Keratinocyte (primary cell): ENCODE results near the gene RIMS4. TPM values are rescaled to one million over a fixed set of nuclear protein-coding genes. Genes with fewer than 3 reads are reported as not detected.

Experiments used
- DNase-seq: peaks from one replicate; pipeline ENCODE4 v3.0.0-alpha.2; 2011; ENCODE audit warnings: low read depth, missing footprints, low spot score
- FAIRE-seq: peaks from 2 replicates; lab custom pipeline; 2011; peaks lifted over from hg19 to GRCh38; lab: Jason Lieb, UNC
- H2AFZ ChIP-seq: 2 replicates; pipeline ENCODE4 v1.6.0; 2012; ENCODE audit warnings: low read length, control low read depth, inconsistent platforms; ENCODE audit not compliant: control insufficient read depth
- H3K27ac ChIP-seq: 2 replicates; pipeline ENCODE4 v1.5.1; 2011; ENCODE audit warnings: low read length; ENCODE audit not compliant: control insufficient read depth, insufficient read depth
- H3K27me3 ChIP-seq: 3 replicates; pipeline ENCODE4 v1.6.0; 2011; ENCODE audit warnings: low read length; ENCODE audit not compliant: control insufficient read depth, insufficient read depth; ENCODE audit errors: extremely low read depth
- H3K36me3 ChIP-seq, 2 experiments: 2 replicates in 1 of 2; 3 replicates in 1 of 2; pipeline ENCODE4 v1.5.1; 2011; ENCODE audit warnings: low read length in 2 of 2, mild to moderate bottlenecking in 1 of 2; ENCODE audit not compliant: control insufficient read depth in 2 of 2, insufficient read depth in 2 of 2; ENCODE audit errors: extremely low read depth in 1 of 2
- H3K4me1 ChIP-seq: 3 replicates; pipeline ENCODE4 v1.5.1; 2011; ENCODE audit warnings: low read length; ENCODE audit not compliant: control insufficient read depth, insufficient read depth; ENCODE audit errors: extremely low read depth
- H3K4me2 ChIP-seq: 3 replicates; pipeline ENCODE4 v1.6.0; 2011; ENCODE audit warnings: low read depth, low read length; ENCODE audit not compliant: control insufficient read depth, insufficient read depth; ENCODE audit errors: extremely low read depth
- H3K4me3 ChIP-seq, 3 experiments: fragments of 200-600 bp in 1 of 3; sonication (generic) in 1 of 3; 2 replicates in 2 of 3; 3 replicates in 1 of 3; pipeline ENCODE4 v1.5.1; 2011 to 2016; ENCODE audit warnings: low read length in 3 of 3, mild to moderate bottlenecking in 3 of 3, control low read depth in 2 of 3, inconsistent platforms in 1 of 3, low read depth in 1 of 3, mixed read lengths in 1 of 3, mixed run types in 1 of 3, moderate library complexity in 1 of 3; ENCODE audit not compliant: control insufficient read depth in 2 of 3, insufficient read depth in 2 of 3; ENCODE audit errors: extremely low read depth in 1 of 3
- H3K79me2 ChIP-seq: 2 replicates; pipeline ENCODE4 v1.6.0; 2012; ENCODE audit warnings: low read length; ENCODE audit not compliant: control insufficient read depth, insufficient read depth
- H3K9ac ChIP-seq: 3 replicates; pipeline ENCODE4 v1.6.0; 2011; ENCODE audit warnings: low read length; ENCODE audit not compliant: control insufficient read depth, insufficient read depth; ENCODE audit errors: extremely low read depth
- H3K9me1 ChIP-seq: 3 replicates; pipeline ENCODE4 v1.6.0; 2011; ENCODE audit warnings: low read length; ENCODE audit not compliant: control insufficient read depth, insufficient read depth; ENCODE audit errors: extremely low read depth
- H3K9me3 ChIP-seq: 2 replicates; pipeline ENCODE4 v1.5.1; 2012; ENCODE audit warnings: low read depth, low read length; ENCODE audit not compliant: control insufficient read depth
- H4K20me1 ChIP-seq: 3 replicates; pipeline ENCODE4 v1.6.0; 2011; ENCODE audit warnings: low read length; ENCODE audit not compliant: control insufficient read depth, insufficient read depth; ENCODE audit errors: extremely low read depth
- CTCF ChIP-seq, 3 experiments: IDR thresholded peaks in 1 of 3; conservative IDR thresholded peaks in 1 of 3; optimal IDR thresholded peaks in 1 of 3; 2 replicates in 2 of 3; 3 replicates in 1 of 3; pipeline versions ENCODE3 to v1.5.1; 2011; ENCODE audit warnings: low read length in 3 of 3, mild to moderate bottlenecking in 3 of 3, moderate library complexity in 2 of 3, control low read depth in 1 of 3, inconsistent platforms in 1 of 3; ENCODE audit not compliant: insufficient read depth in 2 of 3; ENCODE audit errors: extremely low read depth in 1 of 3
- EZH2 ChIP-seq: IDR thresholded peaks from one replicate; pipeline ENCODE4 v1.6.1; 2012; ENCODE audit warnings: inconsistent platforms, mild to moderate bottlenecking, low read length, moderate library complexity
- dilution Hi-C: fragments of 300-500 bp; cut with MboI; formaldehyde crosslinking; loops from one replicate; pipeline ENCODE4 v1.7.0; 2020; ENCODE audit warnings: low sequenced_read_pairs; ENCODE audit not compliant: extremely low pct_ligation_motif_present
- polyA plus RNA-seq, 5 experiments: library from polyadenylated mRNA; depleted of rRNA in 3 of 5; stranded (reverse) in 3 of 5; stranded (forward) in 1 of 5; unstranded in 1 of 5; fragments of >200 nt; gene quantifications; 1 replicate in 1 of 5; 2 replicates in 3 of 5; 3 replicates in 1 of 5; pipeline versions ENCODE4 v1.2.1 to v1.2.3, GENCODE V29; 2011 to 2012; ENCODE audit warnings: missing spikeins in 2 of 5, low read depth in 1 of 5, low replicate concordance in 1 of 5

The RIMS4 gene
- polyA plus RNA-seq, 1 donor (not counting 4 experiments of a cell fraction or from before 2014, with no cell fraction given), result not detected

DNA sequence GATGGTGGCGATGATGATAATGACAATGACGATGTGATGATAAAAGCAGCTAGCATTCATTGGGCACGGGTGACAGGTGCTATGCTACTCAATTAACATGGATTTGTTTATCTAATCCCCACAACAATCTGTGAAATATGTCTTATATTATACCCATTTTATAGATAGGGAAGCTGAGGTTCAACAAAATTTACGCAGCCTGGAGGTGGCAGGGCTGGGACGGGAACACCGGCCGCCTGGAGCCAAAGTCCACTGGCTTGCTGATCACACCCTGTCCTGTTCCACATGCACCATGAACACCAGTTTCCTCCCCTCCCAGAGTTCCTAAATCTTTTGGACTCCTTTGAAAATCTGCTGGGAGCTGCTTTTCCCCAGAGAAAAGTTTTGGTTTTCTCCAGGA lies 23.0 kb downstream of the RIMS4 start:
- DNase-seq (no peak), FAIRE-seq (no peak)
- Histone ChIP-seq H3K27me3 (no peaks in the 10 kb centered on the region), H3K9me3 (no peaks in the 10 kb centered on the region), H3K27ac (no peak overlapping the region), H4K20me1 (no peaks in the 10 kb centered on the region), H3K4me3 (no peak overlapping the region), H3K4me1 (no peaks in the 10 kb centered on the region), H3K9me1 (no peaks in the 10 kb centered on the region), H2AFZ (no peak overlapping the region), H3K9ac (no peak overlapping the region), H3K36me3 (no peaks in the 10 kb centered on the region), H3K4me2 (no peak overlapping the region), H3K79me2 (no peaks in the 10 kb centered on the region)
- dilution Hi-C loops, result no loop called here
- no peak for TF ChIP-seq CTCF (optimal IDR thresholded peaks at IDR 0.05 in 1 of 3, IDR thresholded peaks at IDR 0.05 in 1 of 3, conservative IDR thresholded peaks at IDR 0.05 in 1 of 3; ENCODE audit: extremely low read depth in 1 of 3, insufficient read depth in 2 of 3, low read length in 3 of 3)
- TF ChIP-seq EZH2, result no peak

DNA sequence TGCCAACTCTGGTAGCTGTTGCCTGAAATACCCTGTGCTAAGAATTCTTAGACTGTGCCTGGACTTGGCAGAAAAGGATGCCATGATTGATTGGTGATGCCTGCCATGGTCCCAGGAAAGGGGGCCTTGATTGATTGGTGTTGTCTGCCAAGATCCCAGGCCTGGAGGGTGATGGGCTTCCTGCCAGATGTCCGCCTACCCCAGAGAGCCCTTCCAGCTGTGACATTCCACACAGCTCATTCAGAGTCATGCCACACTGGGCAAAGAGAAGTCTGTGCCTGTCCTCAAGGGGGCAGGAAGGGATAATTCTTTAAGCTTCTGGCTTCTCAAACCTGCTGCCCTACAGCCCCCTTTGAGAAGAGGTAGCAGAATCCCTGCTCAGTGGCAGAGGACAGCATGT lies 24.6 kb downstream of the RIMS4 start:
- Histone ChIP-seq H3K9me1 (no peaks in the 10 kb centered on the region), H3K9ac (no peak overlapping the region), H3K4me1 (no peaks in the 10 kb centered on the region), H3K36me3 (no peaks in the 10 kb centered on the region), H2AFZ (no peak overlapping the region), H3K4me3 (no peak overlapping the region), H3K27me3 (peaks cover 2% of the 10 kb centered on the region), H4K20me1 (no peaks in the 10 kb centered on the region), H3K4me2 (no peak overlapping the region), H3K27ac (no peak overlapping the region), H3K79me2 (no peaks in the 10 kb centered on the region), H3K9me3 (no peaks in the 10 kb centered on the region)
- TF ChIP-seq EZH2 (no peak), CTCF (optimal IDR thresholded peaks at IDR 0.05 in 1 of 3, IDR thresholded peaks at IDR 0.05 in 1 of 3, conservative IDR thresholded peaks at IDR 0.05 in 1 of 3; ENCODE audit: extremely low read depth in 1 of 3, insufficient read depth in 2 of 3, low read length in 3 of 3) (peak in 2 of 3 experiments; percentile 36 to 46)
- dilution Hi-C loops, result no loop called here
- FAIRE-seq (no peak), DNase-seq (no peak)
